Glutamatergic neuron (in vitro differentiated cells): ENCODE data around the gene CLCNKA. TPM values are rescaled to one million over a fixed set of nuclear protein-coding genes. Genes with fewer than 3 reads are reported as not detected.
"Not testable (repeated sequence)": the region's sequence is repeated elsewhere in the genome, so short reads cannot be mapped to it uniquely, and the experiment has no call there.

ENCODE experiments used
- DNase-seq: peaks from one replicate; pipeline ENCODE4 v3.0.0; 2022
- H3K27ac Mint-ChIP-seq: one replicate; pipeline ENCODE4 v1.8.0; 2020; ENCODE audit warnings: mild to moderate bottlenecking, mixed read lengths, inconsistent platforms; ENCODE audit not compliant: unreplicated experiment
- H3K27me3 Mint-ChIP-seq: one replicate; pipeline ENCODE4 v1.8.0; 2020; ENCODE audit warnings: mild to moderate bottlenecking, moderate library complexity, mixed read lengths, inconsistent platforms; ENCODE audit not compliant: unreplicated experiment
- H3K36me3 Mint-ChIP-seq: one replicate; pipeline ENCODE4 v1.8.0; 2020; ENCODE audit warnings: mild to moderate bottlenecking, mixed read lengths, inconsistent platforms; ENCODE audit not compliant: unreplicated experiment
- H3K4me1 Mint-ChIP-seq: one replicate; pipeline ENCODE4 v1.8.0; 2020; ENCODE audit warnings: mild to moderate bottlenecking, low read depth, mixed read lengths, inconsistent platforms; ENCODE audit not compliant: unreplicated experiment
- H3K4me3 Mint-ChIP-seq: one replicate; pipeline ENCODE4 v1.8.0; 2020; ENCODE audit warnings: mild to moderate bottlenecking, mixed read lengths, inconsistent platforms; ENCODE audit not compliant: unreplicated experiment
- H3K9me3 Mint-ChIP-seq: one replicate; pipeline ENCODE4 v1.8.0; 2020; ENCODE audit warnings: mild to moderate bottlenecking, moderate library complexity, mixed read lengths, inconsistent platforms; ENCODE audit not compliant: unreplicated experiment
- CTCF ChIP-seq: fragments of 200-600 bp; sonication (generic); IDR thresholded peaks from one replicate; pipeline ENCODE4 v1.5.0; 2021; ENCODE audit not compliant: partially characterized antibody, unreplicated experiment
- total RNA-seq: library from RNA; stranded (reverse); fragmentation: NEBNext Ultra II Directional; extraction: Animal tissue kit (Norgen Biotek cat#: 25700); gene quantifications from one replicate; pipeline ENCODE4 v1.2.1, GENCODE V29; 2021; ENCODE audit not compliant: unreplicated experiment

The CLCNKA gene
- total RNA-seq, 1 donor from 2014 or later, result 0.34 TPM

GRCh38 chr1:15997076-15997585 is 24.7 kb upstream of the CLCNKA start:
- TF ChIP-seq CTCF, result no peak
- H3K36me3 Mint-ChIP-seq, result no peaks in the 10 kb centered on the region
- H3K9me3 Mint-ChIP-seq, result peaks cover 2% of the 10 kb centered on the region
- no peak for DNase-seq
- H3K4me1 Mint-ChIP-seq, result no peaks in the 10 kb centered on the region
- H3K27ac Mint-ChIP-seq, result no peak overlapping the region
- no peak overlapping the region for H3K4me3 Mint-ChIP-seq
- H3K27me3 Mint-ChIP-seq, result peaks cover 3% of the 10 kb centered on the region

- Mint-ChIP-seq H3K4me3 (no peak overlapping the region), H3K36me3 (no peaks in the 10 kb centered on the region), H3K27ac (no peak overlapping the region), H3K4me1 (no peaks in the 10 kb centered on the region), H3K27me3 (peaks cover 3% of the 10 kb centered on the region), H3K9me3 (peaks cover 2% of the 10 kb centered on the region)
- DNase-seq, result no peak
- TF ChIP-seq CTCF, result no peak
These were observed 24.1 kb upstream of the CLCNKA start for GRCh38 chr1:15997637-15998280.

- DNase-seq, result no peak
- Mint-ChIP-seq H3K4me3 (no peak overlapping the region), H3K27me3 (peaks cover 3% of the 10 kb centered on the region), H3K9me3 (peaks cover 2% of the 10 kb centered on the region), H3K36me3 (no peaks in the 10 kb centered on the region), H3K27ac (no peak overlapping the region), H3K4me1 (no peaks in the 10 kb centered on the region)
- no peak for TF ChIP-seq CTCF
These were observed 22.9 kb upstream of the CLCNKA start for GRCh38 chr1:15998929-15999328.

GRCh38 chr1:16001274-16001673 is 20.6 kb upstream of the CLCNKA start:
- H3K9me3 Mint-ChIP-seq, H3K27ac Mint-ChIP-seq, DNase-seq, H3K4me1 Mint-ChIP-seq, H3K36me3 Mint-ChIP-seq, H3K27me3 Mint-ChIP-seq, H3K4me3 Mint-ChIP-seq: not testable (repeated sequence)

- no peak overlapping the region for H3K4me3 Mint-ChIP-seq
- no peaks in the 10 kb centered on the region for H3K36me3 Mint-ChIP-seq
- no peak for TF ChIP-seq CTCF
- H3K9me3 Mint-ChIP-seq, result peaks cover 3% of the 10 kb centered on the region
- peaks cover 8% of the 10 kb centered on the region for H3K27me3 Mint-ChIP-seq
- DNase-seq, result no peak
- no peak overlapping the region for H3K27ac Mint-ChIP-seq
- H3K4me1 Mint-ChIP-seq, result no peaks in the 10 kb centered on the region
These were observed 16.2 kb upstream of the CLCNKA start for GRCh38 chr1:16005597-16005996.
